CD4-positive, alpha-beta T cell (primary cell): Measurements from ENCODE around the gene SPOCK1. TPM values are rescaled to one million over a fixed set of nuclear protein-coding genes. Genes with fewer than 3 reads are reported as not detected.

ENCODE experiments used
- ATAC-seq: fragments of 200-7000 bp; cut with Tn5 transposase; one replicate; pipeline ENCODE4 v1.10.0; 2022; ENCODE audit warnings: mild to moderate bottlenecking; ENCODE audit not compliant: poor library complexity
- CTCF ChIA-PET: fragments of 350-600 bp; sonication (Branson Sonifier 250); formaldehyde crosslinking; loops from one replicate; lab custom pipeline; 2021; ENCODE audit warnings: antibody characterized with exemption, inconsistent platforms; lab: Charles Lee
- POLR2A ChIA-PET: fragments of 350-600 bp; sonication (Branson Sonifier 250); formaldehyde crosslinking; loops from one replicate; lab custom pipeline; 2021; ENCODE audit warnings: antibody characterized with exemption, inconsistent platforms; lab: Charles Lee
- DNase-seq, 14 experiments: peaks; one replicate each; pipeline ENCODE4 v3.0.0-alpha.2; 2013 to 2020; ENCODE audit warnings: mixed read lengths in 2 of 14
- H3K27ac ChIP-seq, 2 donors: one replicate each; pipeline versions ENCODE4 v1.5.1 to v1.7.0; 2013; ENCODE audit warnings: low read length in 2 of 2, low read depth in 1 of 2, mild to moderate bottlenecking in 1 of 2
- H3K27me3 ChIP-seq, 2 experiments: 1 replicate in 1 of 2; 2 replicates in 1 of 2; pipeline versions ENCODE4 v1.6.1 to v1.7.0; 2013; ENCODE audit warnings: low read length in 2 of 2, control low read depth in 1 of 2, mild to moderate bottlenecking in 1 of 2, moderate library complexity in 1 of 2; ENCODE audit not compliant: insufficient read depth in 2 of 2, control insufficient read depth in 1 of 2
- H3K36me3 ChIP-seq: one replicate; pipeline ENCODE4 v1.6.1; 2013; ENCODE audit warnings: low read length, control low read depth; ENCODE audit not compliant: insufficient read depth
- H3K4me1 ChIP-seq: one replicate; pipeline ENCODE4 v1.6.1; 2013; ENCODE audit warnings: low read length, control low read depth; ENCODE audit not compliant: insufficient read depth
- H3K4me3 ChIP-seq: one replicate; pipeline ENCODE4 v1.5.1; 2013; ENCODE audit warnings: mild to moderate bottlenecking, low read length, moderate library complexity
- H3K9me3 ChIP-seq, 2 experiments: 1 replicate in 1 of 2; 2 replicates in 1 of 2; pipeline versions ENCODE4 v1.6.1 to v1.7.0; 2013; ENCODE audit warnings: low read length in 2 of 2, mild to moderate bottlenecking in 2 of 2, control low read depth in 1 of 2, moderate library complexity in 1 of 2; ENCODE audit not compliant: control insufficient read depth in 1 of 2, insufficient read depth in 1 of 2
- H3K27ac Mint-ChIP-seq: one replicate; pipeline ENCODE4 v1.8.0; 2020; ENCODE audit warnings: mixed read lengths
- H3K27me3 Mint-ChIP-seq: one replicate; pipeline ENCODE4 v1.8.0; 2021; ENCODE audit warnings: mixed read lengths
- H3K36me3 Mint-ChIP-seq: one replicate; pipeline ENCODE4 v1.8.0; 2021; ENCODE audit warnings: low read depth, mixed read lengths
- H3K4me1 Mint-ChIP-seq: one replicate; pipeline ENCODE4 v1.8.0; 2021; ENCODE audit warnings: low read depth, mixed read lengths
- H3K4me3 Mint-ChIP-seq: one replicate; pipeline ENCODE4 v1.8.0; 2020; ENCODE audit warnings: mild to moderate bottlenecking, mixed read lengths
- H3K9me3 Mint-ChIP-seq: one replicate; pipeline ENCODE4 v1.8.0; 2020; ENCODE audit warnings: mixed read lengths
- CTCF ChIP-seq: fragments of 200-600 bp; IDR thresholded peaks from one replicate; pipeline ENCODE4 v1.8.0; 2022; ENCODE audit warnings: antibody characterized with exemption, mild to moderate bottlenecking
- intact Hi-C, 2 experiments: fragments of 100-400 bp; cut with DNase I in 1 of 2; cut with micrococcal nuclease in 1 of 2; formaldehyde crosslinking; loops; one replicate each; pipeline versions ENCODE4 v1.15.1 to v1.9.0; 2023 to 2025; cut with DNase I, micrococcal nuclease
- total RNA-seq, 174 experiments: library from RNA in 2 of 174; stranded (reverse) in 2 of 174; gene quantifications; one replicate each; pipeline ENCODE4 v1.2.3 and lab custom pipeline; 2021 to 2026

SPOCK1 gene
- total RNA-seq, 2 experiments from 2014 or later: not detected

DNA sequence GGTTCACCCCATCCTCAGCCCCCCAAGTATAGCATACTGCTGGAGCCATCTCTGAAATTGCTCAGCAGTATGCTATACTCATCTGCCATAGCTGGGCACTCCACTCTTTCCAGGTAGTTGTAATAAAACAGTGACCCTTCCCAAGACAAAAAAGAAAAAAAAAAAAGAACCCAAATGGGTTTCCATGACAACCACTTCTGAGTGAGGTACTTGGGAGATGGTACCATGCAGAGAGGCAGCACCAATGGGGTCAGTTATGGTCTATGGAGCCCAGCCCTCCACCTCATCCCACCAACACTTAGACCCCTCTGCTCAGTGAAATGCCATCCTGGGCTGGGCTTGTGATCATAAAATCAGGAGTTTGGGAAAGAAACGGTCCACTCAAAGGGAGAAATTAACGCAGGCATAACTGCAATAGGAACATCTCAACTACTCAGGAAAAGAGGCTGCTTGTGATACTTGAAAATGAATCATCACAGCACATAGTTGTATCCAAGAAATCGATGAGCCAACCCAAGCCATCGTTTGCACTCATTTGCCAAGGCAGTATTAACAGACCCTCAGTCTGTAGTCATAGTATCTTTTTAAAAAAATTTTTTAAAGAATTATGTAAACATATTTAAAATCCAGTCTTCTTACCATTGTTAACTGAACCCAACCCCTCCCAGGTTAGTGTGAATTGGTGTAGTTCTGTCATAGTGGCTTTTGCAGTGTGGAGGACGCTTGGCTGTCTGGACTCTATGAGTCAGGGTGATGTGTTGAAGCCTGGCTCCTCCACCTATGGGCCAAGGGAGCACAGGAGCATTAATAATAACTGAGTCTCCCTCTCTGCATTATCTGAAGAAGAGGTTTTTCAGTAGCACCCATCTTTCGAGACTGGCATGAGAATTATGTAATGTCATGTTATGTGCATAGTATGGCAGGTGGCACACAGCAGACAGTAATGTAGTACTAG lies 402.7 kb downstream of the SPOCK1 start:
- Histone ChIP-seq H3K27me3 (no peaks in the 10 kb centered on the region), H3K9me3 (peaks cover 0 to 3% of the 10 kb centered on the region in 2 experiments), H3K4me3 (no peak overlapping the region), H3K27ac (no peak overlapping the region), H3K36me3 (no peaks in the 10 kb centered on the region), H3K4me1 (no peaks in the 10 kb centered on the region)
- no peak for TF ChIP-seq CTCF
- Mint-ChIP-seq H3K4me1 (no peaks in the 10 kb centered on the region), H3K27ac (no peak overlapping the region), H3K9me3 (no peaks in the 10 kb centered on the region), H3K27me3 (peaks cover 4% of the 10 kb centered on the region), H3K36me3 (no peaks in the 10 kb centered on the region), H3K4me3 (no peak overlapping the region)
- ChIA-PET CTCF (no interaction called here), POLR2A (no interaction called here)
- intact Hi-C loops: no loop called here
- no peak for DNase-seq
- no peak for ATAC-seq

DNA sequence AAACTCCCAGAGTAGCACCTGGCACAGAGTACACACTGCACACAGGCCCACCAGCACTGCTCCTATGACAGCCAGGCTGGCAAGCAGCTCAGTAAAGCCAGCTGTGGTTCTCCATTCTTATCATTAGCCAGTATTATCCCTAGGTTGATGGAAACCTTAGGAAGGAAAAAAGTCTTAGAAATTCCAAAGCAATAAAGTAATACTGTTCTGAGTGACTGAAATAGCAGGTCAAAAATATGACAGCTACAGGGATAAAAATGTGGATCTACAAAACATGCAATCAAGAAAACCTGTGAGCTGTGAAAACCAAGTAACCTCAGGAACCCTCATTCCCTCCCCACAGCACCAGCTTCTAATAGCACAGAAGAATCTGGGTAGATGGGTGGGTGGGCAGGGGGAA lies 403.5 kb downstream of the SPOCK1 start:
- TF ChIP-seq CTCF: no peak
- intact Hi-C loops: no loop called here
- H3K4me3 Mint-ChIP-seq: no peak overlapping the region
- H3K4me1 Mint-ChIP-seq: no peaks in the 10 kb centered on the region
- no peaks in the 10 kb centered on the region for H3K36me3 Mint-ChIP-seq
- H3K27me3 Mint-ChIP-seq: peaks cover 4% of the 10 kb centered on the region
- H3K27ac Mint-ChIP-seq: no peak overlapping the region
- H3K4me3 ChIP-seq: no peak overlapping the region
- no peaks in the 10 kb centered on the region for H3K9me3 Mint-ChIP-seq
- CTCF ChIA-PET: no interaction called here
- ATAC-seq (no peak), DNase-seq (no peak)
- POLR2A ChIA-PET: no interaction called here
- H3K9me3 ChIP-seq: peaks cover 0 to 3% of the 10 kb centered on the region in 2 experiments
- no peak overlapping the region for H3K27ac ChIP-seq
- H3K27me3 ChIP-seq: no peaks in the 10 kb centered on the region
- H3K4me1 ChIP-seq: no peaks in the 10 kb centered on the region
- no peaks in the 10 kb centered on the region for H3K36me3 ChIP-seq

- Histone ChIP-seq H3K4me1 (no peaks in the 10 kb centered on the region), H3K36me3 (no peaks in the 10 kb centered on the region), H3K9me3 (peaks cover 0 to 3% of the 10 kb centered on the region in 2 experiments), H3K27ac (no peak overlapping the region), H3K27me3 (no peaks in the 10 kb centered on the region), H3K4me3 (no peak overlapping the region)
- Mint-ChIP-seq H3K36me3 (no peaks in the 10 kb centered on the region), H3K9me3 (no peaks in the 10 kb centered on the region), H3K4me3 (no peak overlapping the region), H3K27ac (no peak overlapping the region), H3K4me1 (no peaks in the 10 kb centered on the region), H3K27me3 (no peaks in the 10 kb centered on the region)
- POLR2A ChIA-PET: no interaction called here
- CTCF ChIA-PET: no interaction called here
- DNase-seq: no peak
- TF ChIP-seq CTCF: no peak
- intact Hi-C loops: no loop called here
- no peak for ATAC-seq
These were observed 406.3 kb downstream of the SPOCK1 start for GRCh38 chr5:137092831-137093230.
